Upper lobe of left lung (tissue), 4 donors: ENCODE results near the gene NDUFA6.

Experiments used
- EP300 ChIP-seq, 4 donors: sonication (generic); formaldehyde crosslinking; IDR thresholded peaks; one replicate each; pipeline ENCODE4 v1.5.1; 2017; ENCODE audit warnings: antibody characterized with exemption in 4 of 4, control low read depth in 2 of 4
- POLR2A ChIP-seq, 4 donors: fragments of 450-650 bp; IDR thresholded peaks; one replicate each; pipeline ENCODE4 v1.5.1; 2016 to 2017; ENCODE audit warnings: antibody characterized with exemption in 4 of 4, mild to moderate bottlenecking in 2 of 4
- TF ChIP-seq, protein P1 (sequence below), 6 experiments: fragments of 450-650 bp in 4 of 6; fragments of 200-600 bp in 2 of 6; sonication (generic) in 2 of 6; IDR thresholded peaks; one replicate each; pipeline ENCODE4 v1.5.1; 2016 to 2019; ENCODE audit warnings: antibody characterized with exemption in 6 of 6

- TF ChIP-seq POLR2A (IDR thresholded peaks at IDR 0.05), result no peak
- TF ChIP-seq, protein P1, sequence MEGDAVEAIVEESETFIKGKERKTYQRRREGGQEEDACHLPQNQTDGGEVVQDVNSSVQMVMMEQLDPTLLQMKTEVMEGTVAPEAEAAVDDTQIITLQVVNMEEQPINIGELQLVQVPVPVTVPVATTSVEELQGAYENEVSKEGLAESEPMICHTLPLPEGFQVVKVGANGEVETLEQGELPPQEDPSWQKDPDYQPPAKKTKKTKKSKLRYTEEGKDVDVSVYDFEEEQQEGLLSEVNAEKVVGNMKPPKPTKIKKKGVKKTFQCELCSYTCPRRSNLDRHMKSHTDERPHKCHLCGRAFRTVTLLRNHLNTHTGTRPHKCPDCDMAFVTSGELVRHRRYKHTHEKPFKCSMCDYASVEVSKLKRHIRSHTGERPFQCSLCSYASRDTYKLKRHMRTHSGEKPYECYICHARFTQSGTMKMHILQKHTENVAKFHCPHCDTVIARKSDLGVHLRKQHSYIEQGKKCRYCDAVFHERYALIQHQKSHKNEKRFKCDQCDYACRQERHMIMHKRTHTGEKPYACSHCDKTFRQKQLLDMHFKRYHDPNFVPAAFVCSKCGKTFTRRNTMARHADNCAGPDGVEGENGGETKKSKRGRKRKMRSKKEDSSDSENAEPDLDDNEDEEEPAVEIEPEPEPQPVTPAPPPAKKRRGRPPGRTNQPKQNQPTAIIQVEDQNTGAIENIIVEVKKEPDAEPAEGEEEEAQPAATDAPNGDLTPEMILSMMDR (IDR thresholded peaks at IDR 0.05), result no peak
- no peak for TF ChIP-seq EP300 (IDR thresholded peaks at IDR 0.05)
Measured at GRCh38 chr22:42052765-42053164, 37.8 kb downstream of the NDUFA6 start.
